HG03457 (cell line): ENCODE results near the gene CFAP65.

Source experiments
- ATAC-seq: cut with Tn5 transposase; IDR thresholded peaks from one replicate; pipeline ENCODE4 v1.9.1; 2021; ENCODE audit warnings: moderate number of reproducible peaks; ENCODE audit not compliant: unreplicated experiment

The CFAP65 gene

GRCh38 chr2:219060821-219061791 lies 19.8 kb upstream of the CFAP65 start, which contains the start of gene IHH:
IHH (minus strand) TSS chr2:219060921; CDS start chr2:219060467, 454 bp downstream.
- no peak for ATAC-seq

- ATAC-seq: no peak
Measured at GRCh38 chr2:219059725-219060682, 18.7 kb upstream of the CFAP65 start.

- ATAC-seq: no peak
Measured at GRCh38 chr2:219059375-219059724, 18.0 kb upstream of the CFAP65 start.

GRCh38 chr2:219058541-219059374 lies 17.4 kb upstream of the CFAP65 start:
- ATAC-seq: no peak

GRCh38 chr2:219057709-219058540 lies 16.6 kb upstream of the CFAP65 start:
- peak; percentile 90 for ATAC-seq

- ATAC-seq: no peak
Measured at GRCh38 chr2:219056896-219057708, 15.8 kb upstream of the CFAP65 start.

- ATAC-seq: no peak
Measured at GRCh38 chr2:219056176-219056895, 15.0 kb upstream of the CFAP65 start.

GRCh38 chr2:219054956-219055903 lies 13.9 kb upstream of the CFAP65 start:
- no peak for ATAC-seq

- ATAC-seq: no peak
Measured at GRCh38 chr2:219049282-219049681, 8.0 kb upstream of the CFAP65 start.

- no peak for ATAC-seq
Measured at GRCh38 chr2:219045937-219046550, 4.7 kb upstream of the CFAP65 start.

GRCh38 chr2:219042750-219043149 lies 1.4 kb upstream of the CFAP65 start:
- ATAC-seq: no peak

- ATAC-seq: no peak
Measured at GRCh38 chr2:219042157-219042556, 841 bp upstream of the CFAP65 start.

- ATAC-seq: no peak
Measured at GRCh38 chr2:219038600-219038999, 2.7 kb downstream of the CFAP65 start.

GRCh38 chr2:219037783-219038499 lies 3.4 kb downstream of the CFAP65 start:
- no peak for ATAC-seq

GRCh38 chr2:219035942-219036341 lies 5.4 kb downstream of the CFAP65 start:
- no peak for ATAC-seq

GRCh38 chr2:219034823-219035222 lies 6.5 kb downstream of the CFAP65 start:
- no peak for ATAC-seq
